GM18505 (cell line): ENCODE results near the gene TPM3.
"Not testable (repeated sequence)": the region's sequence is repeated elsewhere in the genome, so short reads cannot be mapped to it uniquely, and the experiment has no call there.

Experiments used
- ATAC-seq: cut with Tn5 transposase; IDR thresholded peaks from one replicate; pipeline ENCODE4 v1.9.1; 2021; ENCODE audit not compliant: unreplicated experiment
- POLR2A ChIP-seq: IDR thresholded peaks from 4 replicates; pipeline ENCODE4 v1.6.1; 2011; ENCODE audit warnings: borderline replicate concordance; ENCODE audit not compliant: insufficient read depth, insufficient read length; ENCODE audit errors: extremely low read depth

TPM3 gene

GRCh38 chr1:154171223-154171583 is 20.7 kb downstream of the TPM3 start:
- no peak for TF ChIP-seq POLR2A
- no peak for ATAC-seq

- ATAC-seq: no peak
- no peak for TF ChIP-seq POLR2A
Measured at GRCh38 chr1:154170547-154171222, 21.2 kb downstream of the TPM3 start.

- ATAC-seq: no peak
- TF ChIP-seq POLR2A: no peak
Measured at GRCh38 chr1:154167461-154167860, 24.4 kb downstream of the TPM3 start.

GRCh38 chr1:154166207-154166606 is 25.7 kb downstream of the TPM3 start:
- TF ChIP-seq POLR2A: no peak
- no peak for ATAC-seq

GRCh38 chr1:154159554-154159953 is 32.3 kb downstream of the TPM3 start:
- no peak for ATAC-seq
- no peak for TF ChIP-seq POLR2A

GRCh38 chr1:154158307-154159125 is 33.4 kb downstream of the TPM3 start:
- no peak for ATAC-seq
- TF ChIP-seq POLR2A: no peak

- ATAC-seq: no peak
- no peak for TF ChIP-seq POLR2A
Measured at GRCh38 chr1:154157520-154158306, 34.2 kb downstream of the TPM3 start.

- ATAC-seq: no peak
- no peak for TF ChIP-seq POLR2A
Measured at GRCh38 chr1:154155251-154155650, 36.6 kb downstream of the TPM3 start.

GRCh38 chr1:154154534-154155191 is 37.2 kb downstream of the TPM3 start, which contains the start of gene NUP210L:
Gene NUP210L (minus strand): TSS chr1:154155073.
- no peak for TF ChIP-seq POLR2A
- no peak for ATAC-seq

- no peak for ATAC-seq
- TF ChIP-seq POLR2A: no peak
Measured at GRCh38 chr1:154154053-154154452, 37.8 kb downstream of the TPM3 start.

- no peak for TF ChIP-seq POLR2A
- ATAC-seq: no peak
Measured at GRCh38 chr1:154151311-154151710, 40.6 kb downstream of the TPM3 start.

GRCh38 chr1:154148807-154149206 is 43.1 kb downstream of the TPM3 start:
- no peak for TF ChIP-seq POLR2A

GRCh38 chr1:154147505-154147904 is 44.4 kb downstream of the TPM3 start:
- not testable (repeated sequence) for ATAC-seq

More at GRCh38 chr1:154148807-154149206, 43.1 kb downstream of the TPM3 start:
- ATAC-seq: no peak
